ENCODE results near the gene CFAP54.
"Not testable (repeated sequence)": the region's sequence is repeated elsewhere in the genome, so short reads cannot be mapped to it uniquely, and the experiment has no call there.

Gene CFAP54

DNA sequence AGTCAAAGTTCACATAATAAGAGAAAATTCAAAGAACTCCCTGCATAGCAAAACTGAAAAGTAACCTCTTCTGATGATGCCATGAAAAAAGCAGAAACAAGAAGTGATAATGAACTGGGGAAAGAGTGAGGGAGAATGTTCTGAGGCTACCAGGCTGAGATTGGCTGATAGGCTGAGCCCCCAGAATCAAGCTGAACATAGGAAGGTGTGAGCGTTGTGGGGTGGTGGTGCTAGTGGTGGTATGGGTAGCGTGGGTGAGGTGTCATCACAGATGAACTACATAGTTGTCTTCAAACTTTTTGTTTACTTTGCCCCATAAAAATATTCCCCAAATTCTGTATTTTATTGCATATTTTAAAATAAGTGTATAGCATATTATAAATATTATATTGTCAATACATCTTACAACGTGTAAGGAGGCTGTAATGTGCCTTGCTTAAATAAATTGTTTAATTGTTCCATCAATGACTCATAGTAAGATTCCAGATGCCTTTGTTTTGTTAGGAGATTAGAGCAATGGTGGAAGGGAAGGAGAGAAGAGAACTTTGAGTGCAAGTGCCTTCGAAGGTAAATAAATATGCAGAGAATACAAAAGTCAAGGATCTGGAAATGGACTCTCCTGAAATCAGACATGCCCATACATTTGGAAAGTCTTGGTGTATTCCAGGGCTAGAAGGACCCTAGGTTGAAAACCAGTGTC is 15.8 kb upstream of the CFAP54 start:
- no peak for DNase-seq

DNA sequence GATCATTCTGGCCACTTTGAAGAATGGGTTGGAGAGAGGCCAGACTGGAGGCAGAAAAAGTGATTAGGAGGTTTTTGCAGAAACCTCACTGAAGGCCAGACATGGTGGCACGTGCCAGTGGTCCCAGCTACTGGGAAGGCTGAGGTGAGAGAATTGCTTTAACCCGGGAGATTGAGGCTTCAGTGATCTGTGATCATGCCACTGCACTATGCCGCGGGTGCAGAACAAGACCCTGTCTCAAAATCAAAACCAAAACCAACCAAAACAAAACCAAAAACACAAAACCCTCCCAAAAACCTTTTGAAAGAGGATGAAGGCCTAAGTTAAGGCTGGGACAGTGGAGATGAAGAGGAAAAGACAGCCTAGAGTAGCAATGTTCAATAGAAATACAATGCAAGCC is 15.2 kb upstream of the CFAP54 start:
- no peak for DNase-seq

DNA sequence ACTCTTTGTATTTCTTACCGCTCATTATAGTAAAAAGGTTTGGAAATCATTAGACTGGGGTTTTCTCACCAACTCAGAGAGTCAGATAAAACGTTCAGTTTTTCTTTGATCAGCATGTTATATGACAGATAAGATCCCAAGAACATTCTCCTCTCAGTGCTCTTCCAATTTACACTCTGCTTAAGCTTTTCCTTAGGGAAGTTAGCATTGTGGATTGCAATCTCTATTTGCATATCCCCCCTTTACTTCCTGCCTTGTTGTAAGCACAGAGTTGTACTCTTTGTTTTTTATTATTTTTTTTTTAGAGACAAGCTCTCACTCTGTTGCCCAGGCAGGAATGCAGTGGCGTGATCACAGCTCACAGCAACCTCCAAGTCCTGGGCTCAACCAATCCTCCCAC is 11.4 kb upstream of the CFAP54 start:
- no peak for DNase-seq

DNA sequence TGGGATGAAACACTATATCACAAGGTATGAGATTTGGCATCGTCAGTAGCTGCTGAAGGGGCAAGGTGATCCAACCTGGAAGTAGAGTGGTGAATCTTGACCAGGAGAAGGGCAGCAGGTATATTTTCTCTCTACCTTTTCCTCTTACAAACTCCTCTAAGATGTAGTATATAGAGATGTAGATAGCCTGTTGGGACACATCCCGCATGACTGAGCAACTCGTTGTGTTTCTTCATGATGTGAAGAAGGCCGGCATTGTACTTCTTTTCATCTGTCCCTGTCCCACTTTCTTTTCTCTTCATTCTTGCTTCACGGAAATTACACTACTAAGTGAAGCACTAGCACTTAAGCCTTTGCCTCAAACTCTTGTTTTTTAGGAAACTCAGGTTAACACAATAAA is 7.3 kb upstream of the CFAP54 start:
- DNase-seq: no peak

DNA sequence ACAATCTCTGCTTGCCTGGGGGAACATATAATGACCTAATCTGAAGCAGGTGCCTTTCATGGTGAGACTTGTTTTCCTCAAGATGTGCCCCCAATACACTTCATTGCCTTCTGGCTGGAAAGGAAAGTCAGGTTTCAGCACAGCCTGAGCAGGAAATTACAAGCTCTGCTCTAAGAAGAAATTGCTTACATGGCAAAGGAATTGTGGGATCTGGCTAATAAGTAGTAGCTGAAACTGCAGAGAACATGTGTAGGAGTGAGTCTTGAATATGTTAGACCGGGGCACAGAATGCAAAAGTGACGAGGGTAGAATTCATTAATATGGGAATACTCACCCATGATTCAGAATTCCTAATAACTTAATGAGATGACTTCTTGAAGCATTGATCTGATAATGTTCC is 6.3 kb upstream of the CFAP54 start:
- no peak for DNase-seq

DNA sequence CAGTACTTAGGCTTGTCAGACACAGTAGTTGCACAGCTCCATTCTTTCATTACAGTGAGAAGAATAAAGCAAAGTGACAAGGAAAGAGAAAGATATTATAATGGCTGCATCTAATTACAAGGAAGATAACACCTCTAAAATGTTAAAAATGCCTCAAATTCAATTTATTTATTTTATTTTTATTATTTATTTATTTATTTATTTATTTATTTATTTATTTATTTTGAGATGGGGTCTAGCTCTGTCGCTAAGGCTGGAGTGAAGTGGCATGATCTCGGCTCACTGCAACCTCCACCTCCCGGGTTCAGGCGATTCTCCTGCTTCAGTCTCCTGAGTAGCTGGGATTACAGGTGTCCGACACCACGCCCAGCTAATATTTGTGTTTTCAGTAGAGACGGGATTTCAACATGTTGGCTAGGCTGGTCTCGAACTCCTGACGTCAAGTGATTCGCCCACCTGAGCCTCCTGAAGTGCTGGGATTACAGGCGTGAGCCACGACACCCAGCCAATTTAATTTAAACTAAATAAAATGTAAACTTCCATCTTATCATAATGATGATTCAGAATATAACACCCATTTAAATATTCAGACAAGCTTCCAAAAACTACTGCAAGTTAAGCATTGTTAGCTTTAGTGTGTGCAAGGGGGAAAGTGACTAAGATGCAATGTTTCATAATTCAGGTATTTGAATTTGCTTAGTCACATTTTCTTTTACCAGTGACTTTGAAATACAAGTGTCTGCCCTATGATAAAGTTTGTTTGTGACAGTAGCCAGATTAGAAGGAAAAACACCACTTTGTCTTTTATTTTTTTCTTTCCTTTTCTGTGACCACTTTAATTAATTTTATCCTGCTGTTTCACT is 2.4 kb upstream of the CFAP54 start:
- DNase-seq: no peak

DNA sequence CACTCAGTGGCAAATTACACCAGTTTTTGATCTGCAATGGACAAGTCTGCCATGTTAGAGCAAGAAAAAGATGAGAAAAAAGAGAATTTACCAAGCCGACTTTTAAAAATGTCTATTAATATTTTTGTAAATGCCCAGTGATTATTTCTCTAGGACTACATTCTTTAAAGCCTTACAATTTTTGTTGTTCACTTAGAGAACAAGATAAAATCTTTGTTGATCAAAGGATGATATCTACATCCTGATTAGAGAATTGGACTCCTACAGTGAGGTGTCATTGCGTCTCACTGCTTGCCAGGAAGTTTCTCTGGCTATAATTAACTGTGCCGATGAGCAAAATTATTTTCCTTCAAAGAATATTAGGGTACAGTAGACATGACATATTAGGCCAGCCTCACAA is 1.7 kb upstream of the CFAP54 start:
- no peak for DNase-seq

DNA sequence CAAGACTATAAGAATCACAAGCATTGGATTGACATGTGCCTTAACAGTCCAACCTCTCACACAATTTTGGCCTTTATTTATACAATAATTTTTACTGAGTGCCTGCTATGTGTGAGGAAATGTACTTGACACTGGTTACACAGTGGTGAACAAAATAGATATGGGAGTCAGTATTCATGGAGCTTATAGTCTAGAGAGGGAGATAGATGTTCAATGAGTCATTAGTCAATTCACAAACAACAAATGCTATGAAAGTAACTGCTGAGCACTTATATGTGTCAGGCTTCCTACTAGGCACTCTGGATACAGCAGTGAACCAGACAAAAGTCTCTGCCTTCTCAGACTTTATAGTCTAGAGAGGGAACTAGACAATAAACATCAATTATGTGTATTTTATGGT is 3.7 kb downstream of the CFAP54 start:
- DNase-seq: no peak

DNA sequence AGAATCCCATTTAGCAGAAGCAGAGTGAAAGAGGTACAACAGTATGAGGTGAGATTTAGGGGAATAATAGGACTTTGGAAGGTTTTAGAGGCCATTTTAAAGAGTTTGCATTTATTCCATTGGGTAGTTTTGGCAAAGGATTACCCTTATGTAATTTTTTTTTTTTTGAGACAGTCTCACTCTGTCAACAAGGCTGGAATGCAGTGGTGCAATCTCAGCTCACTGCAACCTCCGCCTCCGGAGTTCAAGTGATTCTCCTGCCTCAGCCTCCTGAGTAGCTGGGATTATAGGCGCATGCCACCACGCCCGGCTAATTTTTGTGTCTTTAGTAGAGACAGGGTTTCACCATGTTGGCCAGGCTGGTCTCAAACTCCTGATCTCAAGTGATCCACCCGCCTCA is 4.8 kb downstream of the CFAP54 start:
- not testable (repeated sequence) for DNase-seq

DNA sequence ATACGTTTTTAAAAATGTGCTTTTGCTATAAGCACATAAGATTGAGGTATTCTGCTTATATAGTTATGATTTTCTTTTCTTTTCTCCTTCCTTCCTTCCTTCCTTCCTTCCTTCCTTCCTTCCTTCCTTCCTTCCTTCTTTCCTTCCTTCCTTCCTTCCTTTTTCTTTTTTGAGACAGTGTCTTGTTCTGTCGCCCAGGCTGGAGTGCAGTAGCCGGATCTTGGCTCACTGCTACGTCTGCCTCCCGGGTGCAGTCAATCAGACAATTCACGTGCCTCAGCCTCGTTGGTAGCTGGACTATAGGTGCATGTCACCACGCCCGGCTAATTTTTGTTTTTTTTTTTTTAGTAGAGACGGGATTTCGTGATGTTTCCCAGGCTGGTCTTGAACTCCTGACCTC is 5.8 kb downstream of the CFAP54 start:
- no peak for DNase-seq

DNA sequence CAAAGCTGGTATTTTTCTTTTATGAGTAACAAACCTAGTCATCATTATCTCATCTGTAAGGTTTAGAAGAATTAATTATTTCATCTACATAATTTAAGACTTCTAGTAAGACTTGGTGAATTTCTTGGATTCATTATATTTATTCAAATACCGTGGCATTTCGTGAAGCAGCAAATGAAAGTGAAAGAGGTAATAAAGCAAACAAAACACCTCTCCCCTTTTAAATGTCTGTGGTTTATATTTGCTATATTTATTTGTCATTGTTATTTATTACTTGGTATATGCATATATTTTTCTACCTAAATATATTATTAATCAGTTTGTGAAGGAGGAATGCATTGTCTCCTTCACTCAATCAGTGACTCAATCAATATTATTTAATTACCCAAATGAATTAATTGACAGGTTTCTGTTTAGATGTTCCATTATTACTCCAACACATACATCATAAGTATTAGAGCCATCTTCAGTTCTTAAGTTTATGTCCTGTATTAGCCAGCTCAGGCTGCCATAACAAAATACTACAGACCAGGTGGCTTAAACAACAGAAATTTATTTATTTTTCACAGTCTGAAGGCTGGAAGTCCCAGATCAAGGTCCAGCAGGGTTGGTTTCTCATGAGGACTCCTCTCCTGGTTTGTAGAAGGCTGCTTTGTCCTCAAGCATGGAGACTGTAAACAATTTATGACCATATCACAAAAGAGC is 6.6 kb downstream of the CFAP54 start:
- no peak for DNase-seq

DNA sequence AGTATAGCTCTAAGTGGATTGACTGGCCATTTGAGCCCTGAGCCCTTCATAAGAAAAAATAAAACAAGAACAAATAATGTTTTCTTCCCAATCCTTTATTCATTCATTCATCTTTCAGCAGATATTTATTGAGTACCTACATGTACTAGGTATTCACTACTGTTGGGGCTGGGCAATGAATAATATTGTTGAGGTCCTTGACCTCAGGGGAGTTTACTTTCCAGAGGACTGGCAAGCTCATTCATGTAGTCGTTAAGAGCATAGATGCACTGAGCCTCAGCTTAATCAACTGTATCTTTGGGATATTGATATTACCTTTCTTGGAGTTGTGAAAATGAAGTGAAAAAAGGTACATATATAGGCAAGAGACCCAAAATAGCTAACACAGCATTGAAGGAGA is 7.6 kb downstream of the CFAP54 start:
- no peak for DNase-seq

DNA sequence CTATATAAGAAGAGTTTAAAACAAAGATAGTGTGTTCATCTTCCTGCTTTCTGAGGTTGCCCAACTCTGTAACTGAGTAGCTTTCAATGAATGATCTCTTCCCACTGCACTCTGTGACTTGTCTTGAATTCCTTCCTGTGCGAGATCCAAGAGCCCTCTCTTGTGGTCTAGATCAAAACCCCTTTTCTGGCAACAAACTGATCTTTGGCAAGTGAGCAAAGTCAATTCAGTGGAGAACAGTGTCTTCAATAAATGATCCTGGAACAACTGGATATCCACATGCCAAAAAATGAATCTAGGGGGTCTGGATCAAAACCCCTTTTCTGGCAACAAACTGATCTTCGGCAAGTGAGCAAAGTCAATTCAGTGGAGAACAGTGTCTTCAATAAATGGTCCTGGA is 8.5 kb downstream of the CFAP54 start:
- DNase-seq: no peak

DNA sequence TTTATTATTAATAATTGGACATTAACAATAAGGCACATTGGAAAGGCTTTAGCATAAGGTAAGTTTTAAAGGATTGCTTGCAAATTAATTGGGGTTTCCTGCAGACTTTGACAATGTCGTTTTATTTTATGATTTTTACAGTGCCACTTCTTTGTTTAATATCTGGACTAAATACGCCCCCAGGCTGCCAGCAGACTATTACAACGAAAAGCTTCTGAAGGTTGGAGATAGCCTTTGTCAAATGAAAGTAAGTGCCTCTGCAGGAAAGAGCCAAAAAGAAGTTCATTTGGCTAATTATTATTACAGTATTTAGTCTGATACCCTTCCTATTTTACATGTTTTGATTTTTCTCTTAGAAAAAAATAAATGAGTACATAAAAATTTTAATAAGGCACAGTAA is 11.3 kb downstream of the CFAP54 start:
- no peak for DNase-seq

DNA sequence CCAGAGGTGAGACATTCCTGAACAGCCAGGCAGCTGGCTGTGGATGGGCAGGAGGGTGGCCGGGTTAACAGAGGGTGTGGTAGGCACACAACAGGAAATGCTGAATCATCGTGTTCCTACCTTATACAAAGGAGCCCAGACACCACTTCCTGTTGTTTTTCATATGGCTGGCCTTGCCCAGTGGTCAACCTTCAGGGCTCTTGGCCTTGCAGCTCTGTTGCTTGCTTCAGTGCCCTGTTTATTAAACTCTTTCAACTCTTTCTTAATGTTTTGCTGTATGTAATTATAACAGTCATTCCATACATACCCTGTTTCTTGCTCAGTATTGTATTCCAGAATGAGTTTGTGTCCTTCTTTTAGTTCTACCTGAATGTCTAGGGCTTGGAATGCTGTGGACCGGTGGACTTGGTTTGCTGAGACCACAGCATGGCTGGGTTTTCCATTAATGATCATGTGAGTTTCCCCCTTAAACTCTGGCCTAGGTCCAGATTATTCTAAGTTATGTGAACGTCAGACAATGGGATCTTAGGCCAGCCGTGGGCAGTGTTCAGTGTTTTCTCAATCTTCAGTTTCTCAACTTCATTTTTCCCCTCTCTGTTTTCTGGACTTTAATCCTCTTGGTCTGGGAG is 11.9 kb downstream of the CFAP54 start:
- DNase-seq: no peak

DNA sequence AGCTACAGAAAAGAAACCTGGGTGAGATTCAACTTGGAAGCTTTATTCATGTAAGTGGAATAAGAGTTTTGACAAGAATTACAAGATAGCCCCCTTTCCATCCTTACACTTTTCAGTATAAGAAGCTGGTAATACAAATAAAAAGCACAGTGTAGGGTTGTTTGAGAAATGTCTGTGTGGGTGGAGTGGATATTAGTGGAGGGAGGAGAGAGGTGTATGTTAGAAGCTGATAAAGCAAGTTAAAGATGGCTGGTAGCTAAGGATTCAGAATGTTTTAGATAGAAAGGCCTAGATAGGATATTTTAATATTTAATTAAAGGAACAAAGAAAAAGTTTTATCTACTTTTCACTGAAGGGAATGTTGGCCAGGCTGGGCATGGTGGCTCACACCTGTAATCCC is 12.5 kb downstream of the CFAP54 start:
- no peak for DNase-seq

DNA sequence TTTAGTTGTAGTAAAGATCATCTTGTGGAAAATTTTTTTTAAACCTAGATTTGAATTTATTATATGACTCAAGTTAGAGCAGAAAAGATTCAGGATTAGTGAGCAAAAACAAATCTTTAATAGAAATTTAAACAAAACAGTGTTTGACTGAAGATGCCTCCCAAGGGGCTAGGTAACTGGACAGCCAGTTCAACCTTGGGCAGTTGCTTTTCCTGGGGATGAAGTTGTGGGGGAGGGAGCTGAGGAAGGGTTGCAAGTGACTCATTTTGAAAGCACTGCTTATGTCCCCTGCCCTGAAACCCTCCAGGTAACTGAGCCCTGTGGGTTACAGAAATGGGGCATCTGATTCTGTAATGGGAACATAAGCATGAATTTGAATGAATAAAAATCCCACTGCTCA is 13.1 kb downstream of the CFAP54 start:
- DNase-seq: no peak

DNA sequence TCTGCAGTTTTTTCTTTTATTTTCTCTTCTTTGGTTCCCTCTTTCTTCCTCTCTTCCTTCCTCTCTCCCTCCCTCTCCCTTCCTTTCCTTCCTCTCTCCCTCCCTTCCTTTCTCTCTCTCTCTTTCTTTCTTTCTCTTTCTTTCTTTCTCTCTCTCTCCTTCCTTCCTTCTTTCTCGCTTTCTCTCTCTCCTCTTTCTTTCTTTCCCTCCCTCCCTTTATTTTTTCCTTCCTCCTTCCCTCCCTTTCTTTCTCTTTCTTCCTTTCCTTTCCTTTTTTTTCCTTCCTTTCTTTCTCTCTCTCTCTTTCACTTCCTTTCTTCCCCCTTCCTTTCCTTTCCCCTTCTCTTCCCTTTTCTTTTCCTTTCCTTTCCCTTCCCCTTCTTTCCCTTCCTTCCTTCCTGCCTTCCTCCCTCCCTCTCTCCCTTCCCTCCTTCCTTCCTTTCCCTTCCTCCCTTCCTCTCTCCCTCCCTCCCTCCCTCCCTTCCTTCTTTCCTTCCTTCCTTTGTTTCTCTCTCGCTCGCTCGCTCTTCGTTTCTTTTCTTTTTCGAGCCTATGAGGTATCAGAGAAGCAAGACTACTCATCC is 13.7 kb downstream of the CFAP54 start:
- DNase-seq: no peak

DNA sequence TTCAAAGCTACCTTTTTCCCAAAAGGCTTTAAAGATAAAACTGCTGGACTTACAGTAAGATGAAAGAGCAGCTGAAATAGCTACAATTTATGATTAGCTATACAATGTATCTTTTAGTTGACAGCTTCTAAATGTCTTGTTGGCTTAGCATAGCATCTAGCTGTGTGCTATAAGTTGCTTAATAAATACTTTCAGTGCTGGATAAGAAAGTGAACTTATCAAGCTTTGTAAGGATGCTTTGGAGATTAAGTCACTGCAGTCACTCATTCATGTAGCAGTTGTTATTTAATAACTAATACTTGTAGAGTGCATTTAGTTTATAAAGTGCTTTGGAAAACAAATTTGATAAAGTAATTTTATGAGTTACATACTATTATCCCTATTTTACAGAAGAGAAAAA is 14.6 kb downstream of the CFAP54 start:
- no peak for DNase-seq

DNA sequence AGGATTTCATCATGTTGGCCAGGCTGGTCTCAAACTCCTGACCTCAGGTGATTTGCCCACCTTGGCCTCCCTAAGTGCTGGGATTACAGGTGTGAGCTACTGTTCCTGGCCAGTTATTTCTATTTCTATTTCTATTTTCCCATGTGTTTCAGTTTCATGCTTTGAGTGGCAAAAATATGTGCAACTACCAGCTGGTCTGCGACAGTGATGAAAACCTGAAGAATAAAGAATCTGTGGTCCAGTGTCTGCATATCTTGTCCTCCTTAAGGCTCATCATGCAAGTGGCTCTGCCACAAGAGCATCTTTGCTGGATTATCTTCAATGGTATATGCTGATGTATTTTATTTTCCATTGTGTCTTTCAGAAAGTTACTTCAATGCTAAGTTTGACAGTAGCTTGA is 17.4 kb downstream of the CFAP54 start:
- DNase-seq: no peak

DNA sequence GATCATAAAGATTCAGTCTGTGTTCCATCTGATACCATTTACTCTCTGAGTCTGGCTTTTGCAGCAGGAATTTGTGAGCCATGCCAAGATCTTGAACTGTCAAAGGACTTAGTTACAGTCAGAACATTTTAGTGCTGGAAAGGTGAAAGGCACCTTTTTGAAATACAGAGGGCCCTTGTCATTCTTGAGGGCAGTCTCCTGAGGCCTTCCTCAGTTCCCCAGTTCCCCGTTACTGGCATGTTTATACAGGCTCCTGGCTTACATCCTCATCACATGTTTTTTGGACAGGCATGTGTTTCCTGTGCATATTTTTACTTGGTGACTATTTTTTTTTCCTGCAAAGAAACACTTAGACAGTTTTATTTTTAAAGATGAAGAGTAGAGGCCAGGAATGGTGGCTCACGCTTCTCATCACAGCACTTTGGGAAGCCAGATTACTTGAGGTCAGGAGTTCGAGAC is 21.0 kb downstream of the CFAP54 start:
- DNase-seq: no peak

DNA sequence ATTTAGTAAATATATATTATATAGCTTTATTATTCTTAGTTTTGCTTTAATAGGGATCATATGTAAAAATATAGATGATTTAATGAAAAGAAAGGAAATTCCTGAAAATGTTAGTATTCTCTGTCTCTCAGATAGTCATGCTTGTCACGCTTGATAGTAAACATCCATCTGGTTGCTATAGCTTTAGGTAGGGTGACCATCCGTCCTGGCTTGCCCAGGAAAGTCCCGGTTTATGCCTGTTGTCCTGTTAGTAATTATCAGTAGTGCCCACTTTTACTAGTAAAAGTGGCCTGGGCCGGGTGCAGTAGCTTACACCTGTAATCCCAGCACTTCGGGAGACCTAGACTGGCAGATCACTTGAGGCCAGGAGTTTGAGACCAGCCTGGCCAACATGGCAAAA is 23.8 kb downstream of the CFAP54 start:
- no peak for DNase-seq

DNA sequence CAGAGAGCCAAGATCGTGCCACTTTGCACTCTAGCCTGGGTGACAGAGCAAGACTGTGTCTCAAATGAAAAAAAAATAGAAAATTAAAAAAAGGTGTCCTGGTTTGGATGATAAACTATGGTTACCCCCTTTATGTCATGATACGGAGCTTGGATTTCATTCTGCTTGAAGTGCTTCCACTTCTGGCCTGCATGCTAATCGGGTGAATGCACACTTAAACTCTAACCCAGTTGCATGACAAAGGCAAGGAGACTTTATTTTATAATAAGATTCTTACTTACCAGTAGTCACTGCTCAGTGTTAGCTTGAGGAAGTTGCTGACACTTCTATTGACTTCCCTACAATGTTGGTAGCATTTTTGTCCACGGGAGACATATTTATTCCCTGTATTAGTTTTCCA is 24.3 kb downstream of the CFAP54 start:
- no peak for DNase-seq

All from NCI-H510A (cell line).